ENCODE measurements around the gene ATP8B1.
"Not testable (repeated sequence)": the region's sequence is repeated elsewhere in the genome, so short reads cannot be mapped to it uniquely, and the experiment has no call there.

Gene ATP8B1

DNA sequence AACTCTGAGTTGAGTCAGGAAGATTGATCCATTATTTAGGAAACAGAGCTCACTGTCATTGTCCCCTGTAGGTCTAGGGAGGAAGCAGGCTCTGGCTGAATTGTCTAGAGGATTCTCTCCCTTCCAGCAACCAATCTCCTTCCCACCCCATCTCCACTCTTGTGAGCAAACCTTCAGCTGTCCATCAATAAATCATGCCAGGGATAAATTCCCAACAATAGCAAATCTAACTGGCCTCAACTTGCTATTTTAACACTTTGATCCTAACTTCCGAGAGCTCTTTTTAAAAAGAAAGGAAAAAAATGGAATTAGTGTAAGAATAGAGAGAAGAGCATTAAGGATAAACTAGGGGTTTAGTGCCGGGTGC, 53.5 kb downstream of the ATP8B1 start:
- no peak for TF ChIP-seq ZNF274 (IDR thresholded peaks at IDR 0.05; ENCODE audit: low read depth, low read length)
- no peak overlapping the region for H3K4me3 ChIP-seq (ENCODE audit: low read length)

DNA sequence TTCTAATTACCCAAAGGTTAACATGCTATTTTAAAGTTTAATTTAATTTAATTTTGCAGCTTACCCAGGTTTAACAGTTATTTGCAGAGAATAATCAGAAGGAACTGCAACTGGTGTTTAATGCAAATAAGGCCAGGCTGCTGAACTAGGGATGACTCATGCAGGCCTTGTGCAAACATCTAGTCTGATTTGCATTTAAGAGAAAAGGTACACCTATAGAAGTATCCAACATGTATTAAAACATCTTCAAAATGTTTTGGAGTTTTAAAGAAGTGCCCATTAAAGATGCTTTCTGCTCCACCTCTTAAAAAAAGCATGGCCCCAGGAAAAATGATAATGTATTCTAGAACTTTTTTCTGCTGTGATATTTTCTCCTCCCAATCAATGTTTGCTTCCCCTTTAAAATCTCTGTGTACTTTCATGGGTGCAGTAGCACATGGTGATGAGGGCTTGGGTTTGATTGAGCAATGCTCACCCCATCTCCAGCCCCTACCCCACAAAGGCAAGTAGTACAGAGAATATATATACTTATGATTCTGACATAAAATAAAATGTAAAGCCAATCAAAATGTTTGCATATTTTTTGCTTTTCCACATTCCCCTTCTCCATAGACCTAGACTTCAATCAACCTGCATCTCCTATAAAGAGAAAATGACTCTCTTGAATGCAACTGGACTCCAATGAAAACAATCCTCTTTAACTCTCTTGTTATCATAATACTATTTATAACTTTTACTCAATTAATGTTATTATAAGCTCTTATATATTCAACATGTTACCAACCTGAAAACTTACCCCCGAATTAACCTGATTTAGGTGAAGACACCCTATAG, 54.1 kb downstream of the ATP8B1 start:
- H3K4me3 ChIP-seq (ENCODE audit: low read length): no peak overlapping the region
- TF ChIP-seq ZNF274 (IDR thresholded peaks at IDR 0.05; ENCODE audit: low read depth, low read length): no peak

DNA sequence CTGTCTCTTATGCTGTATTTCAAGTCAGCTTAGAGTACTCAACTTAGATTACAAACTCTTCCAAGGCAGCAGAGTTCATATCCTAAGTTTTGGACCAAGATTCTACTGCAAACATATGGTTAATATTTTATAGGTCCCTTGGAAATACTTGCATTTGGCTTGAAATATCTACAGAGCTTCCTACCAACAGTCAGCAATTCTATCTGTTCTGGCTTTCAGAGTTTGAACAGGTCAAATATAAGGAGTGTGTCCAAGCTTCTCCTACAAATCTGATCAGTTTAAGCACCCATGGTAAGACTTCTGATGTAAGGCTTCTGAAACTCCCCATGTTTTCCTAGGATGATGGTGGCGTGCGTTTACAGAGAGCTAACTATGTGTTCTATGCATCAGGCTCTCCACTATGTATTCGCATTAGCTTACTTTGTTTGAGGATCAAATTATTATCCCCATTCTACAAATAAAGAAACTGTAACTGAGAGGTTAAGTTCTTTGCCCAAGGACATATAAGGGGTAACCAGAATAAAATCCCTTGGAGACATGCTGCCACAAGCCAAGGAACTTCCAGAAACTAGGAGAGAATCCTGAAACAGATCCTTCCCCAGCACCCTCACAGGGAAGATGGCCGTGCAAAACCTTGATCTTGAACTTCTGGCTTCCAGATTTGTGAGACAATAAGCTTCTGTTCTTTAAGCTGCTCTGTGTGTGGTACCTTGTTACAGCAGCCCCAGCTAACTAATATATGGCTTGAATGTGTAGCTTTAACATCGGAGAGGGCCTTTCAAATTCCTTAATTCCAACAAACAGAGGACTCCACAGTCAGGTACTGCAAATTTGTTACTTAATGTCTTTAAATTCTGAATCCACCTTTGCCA, 55.1 kb downstream of the ATP8B1 start:
- H3K4me3 ChIP-seq (ENCODE audit: low read length): no peak overlapping the region
- TF ChIP-seq ZNF274 (IDR thresholded peaks at IDR 0.05; ENCODE audit: low read depth, low read length): no peak

DNA sequence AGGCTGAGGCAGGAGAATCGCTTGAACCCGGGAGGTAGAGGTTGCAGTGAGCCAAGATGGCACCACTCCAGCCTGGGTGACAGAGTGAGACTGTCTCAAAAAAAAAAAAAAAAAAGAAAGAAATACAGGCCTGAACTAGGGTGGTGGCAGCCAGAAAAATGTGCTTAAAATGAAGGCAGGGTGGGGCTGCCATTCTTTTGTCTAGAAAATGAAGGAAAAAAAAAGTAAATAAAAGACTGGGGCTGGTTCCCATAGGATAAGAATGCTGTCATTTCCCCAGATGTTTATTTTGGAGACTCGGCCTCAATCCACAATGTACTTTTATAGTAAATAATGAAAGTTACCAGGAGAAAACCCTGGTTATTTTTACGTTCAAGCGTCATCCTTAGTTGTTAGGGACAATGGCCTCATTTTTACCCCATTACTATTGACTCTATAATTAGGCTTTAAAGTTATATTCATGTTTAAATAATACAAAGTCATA, 58.9 kb downstream of the ATP8B1 start:
- no peak overlapping the region for H3K4me3 ChIP-seq (ENCODE audit: low read length)
- TF ChIP-seq ZNF274 (IDR thresholded peaks at IDR 0.05; ENCODE audit: low read depth, low read length): no peak

DNA sequence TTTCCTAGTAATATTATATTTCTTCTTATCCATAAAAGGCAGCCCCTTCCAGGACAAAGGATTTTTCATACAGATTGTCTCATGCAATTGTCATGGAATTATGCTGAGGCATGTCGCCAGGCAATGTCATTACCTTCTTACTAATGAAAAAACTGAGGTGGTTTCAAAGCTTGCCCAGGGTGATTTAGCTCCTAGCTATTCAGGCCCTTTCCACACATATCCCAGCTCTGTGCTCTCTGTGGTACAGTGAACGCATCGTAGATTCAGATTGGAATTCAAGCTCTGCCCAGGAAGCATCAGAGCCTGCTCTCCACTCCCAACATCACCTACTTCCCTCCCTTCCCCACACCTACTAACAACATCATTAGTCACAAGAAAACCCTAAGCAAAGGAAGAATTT, 60.1 kb downstream of the ATP8B1 start:
- no peak for TF ChIP-seq ZNF274 (IDR thresholded peaks at IDR 0.05; ENCODE audit: low read depth, low read length)
- no peak overlapping the region for H3K4me3 ChIP-seq (ENCODE audit: low read length)

DNA sequence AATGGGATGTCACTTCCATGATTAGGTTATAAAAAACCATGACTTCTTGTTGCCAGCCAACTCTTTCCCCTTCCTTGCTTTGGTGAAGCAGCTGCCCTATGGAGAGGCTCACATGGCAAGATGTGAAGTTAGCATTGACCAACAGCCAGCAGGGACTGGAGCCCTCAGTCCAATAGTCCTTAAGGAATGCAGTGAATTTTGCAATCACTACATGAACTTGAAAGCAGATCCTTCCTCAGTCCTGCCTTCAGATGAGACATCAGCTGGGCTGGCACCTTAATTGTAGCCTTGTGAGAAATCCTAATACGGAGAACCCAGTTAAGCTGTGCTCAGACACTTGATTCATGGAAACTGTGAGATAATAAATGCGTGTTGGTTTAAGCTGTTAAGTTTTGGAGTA, 61.8 kb downstream of the ATP8B1 start:
- no peak overlapping the region for H3K4me3 ChIP-seq (ENCODE audit: low read length)
- TF ChIP-seq ZNF274 (IDR thresholded peaks at IDR 0.05; ENCODE audit: low read depth, low read length): no peak

DNA sequence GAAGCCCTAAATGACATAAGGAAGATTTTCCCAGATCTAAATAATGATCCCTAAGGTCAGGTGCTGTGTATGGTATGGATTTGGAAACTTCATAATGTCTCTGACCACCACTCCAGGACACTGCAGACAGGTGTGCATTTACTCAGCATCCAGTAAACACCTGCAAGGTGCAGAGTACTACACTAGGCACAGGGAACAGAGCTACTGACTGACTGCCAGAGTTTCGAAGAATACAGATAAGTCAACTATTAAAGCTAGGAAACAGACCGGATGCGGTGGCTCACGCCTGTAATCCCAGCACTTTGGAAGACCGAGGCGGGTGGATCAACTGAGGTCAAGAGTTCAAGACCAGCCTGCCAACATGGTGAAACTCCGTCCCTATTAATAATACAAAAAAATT, 65.0 kb downstream of the ATP8B1 start:
- no peak overlapping the region for H3K4me3 ChIP-seq (ENCODE audit: low read length)
- TF ChIP-seq ZNF274 (IDR thresholded peaks at IDR 0.05; ENCODE audit: low read depth, low read length): no peak

DNA sequence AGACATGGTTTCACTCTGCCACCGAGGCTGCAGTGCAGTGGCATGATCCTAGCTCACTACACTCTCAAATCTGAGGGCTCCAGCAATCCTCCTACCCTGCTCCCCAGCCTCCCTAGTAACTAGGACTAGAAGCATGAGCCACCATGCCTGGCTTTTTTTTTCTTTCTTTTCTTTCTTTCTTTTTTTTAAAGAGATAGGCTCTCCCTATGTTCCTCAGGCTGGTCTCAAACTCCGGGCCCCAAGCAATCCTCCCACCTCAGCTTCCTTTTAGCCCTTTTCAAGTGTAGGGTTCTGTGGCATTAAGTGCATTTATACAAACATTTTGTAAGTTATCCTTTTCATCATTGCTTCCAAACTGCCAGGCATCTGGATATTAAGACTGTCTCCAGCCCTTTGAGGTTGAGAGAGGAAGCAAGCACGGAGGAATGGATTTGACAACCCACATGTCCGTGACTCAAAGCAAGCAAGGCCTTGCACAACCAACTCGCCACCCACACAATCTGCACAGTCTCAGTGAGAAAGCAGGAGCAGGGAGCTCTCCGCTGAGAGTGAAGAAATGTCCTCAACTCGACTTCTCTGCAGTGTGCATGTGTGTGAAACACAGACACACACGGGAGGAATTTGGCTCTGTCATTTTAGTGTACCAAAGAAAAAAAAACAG, 65.6 kb downstream of the ATP8B1 start:
- H3K4me3 ChIP-seq (ENCODE audit: low read length): no peak overlapping the region
- TF ChIP-seq ZNF274 (IDR thresholded peaks at IDR 0.05; ENCODE audit: low read depth, low read length): no peak

DNA sequence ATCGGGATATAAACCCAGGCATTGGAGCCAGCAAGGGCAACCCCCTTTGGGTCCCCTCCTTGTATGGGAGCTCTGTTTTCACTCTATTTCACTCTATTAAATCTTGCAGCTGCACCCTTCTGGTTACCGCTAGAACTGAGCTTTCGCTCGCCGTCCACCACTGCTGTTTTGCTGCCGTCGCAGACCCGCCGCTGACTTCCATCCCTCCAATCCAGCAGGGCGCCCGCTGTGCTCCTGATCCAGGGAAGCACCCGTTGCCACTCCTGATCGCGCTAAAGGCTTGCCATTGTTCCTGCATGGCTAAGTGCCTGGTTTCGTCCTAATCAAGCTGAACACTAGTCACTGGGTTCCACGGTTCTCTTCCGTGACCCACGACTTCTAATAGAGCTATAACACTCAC, 68.1 kb downstream of the ATP8B1 start:
- not testable (repeated sequence) for H3K4me3 ChIP-seq (ENCODE audit: low read length)

DNA sequence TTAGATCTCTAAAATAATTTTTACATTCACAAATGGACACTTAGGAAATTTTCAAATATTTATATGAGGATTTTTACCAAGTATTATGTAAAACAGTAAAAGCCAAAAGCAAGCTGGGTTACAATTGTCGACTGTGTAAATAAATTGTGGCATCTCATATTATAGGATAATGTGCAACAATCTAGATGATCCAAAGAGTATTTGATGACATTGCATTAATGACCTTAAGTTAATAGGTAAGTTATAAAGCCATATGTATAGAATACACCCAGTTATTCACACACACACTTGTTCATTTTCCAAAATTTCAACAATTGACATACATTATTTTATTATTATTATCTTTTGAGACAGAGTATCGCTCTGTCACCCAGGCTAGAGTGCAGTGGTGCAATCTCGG, 69.3 kb downstream of the ATP8B1 start:
- H3K4me3 ChIP-seq (ENCODE audit: low read length): no peak overlapping the region
- no peak for TF ChIP-seq ZNF274 (IDR thresholded peaks at IDR 0.05; ENCODE audit: low read depth, low read length)

DNA sequence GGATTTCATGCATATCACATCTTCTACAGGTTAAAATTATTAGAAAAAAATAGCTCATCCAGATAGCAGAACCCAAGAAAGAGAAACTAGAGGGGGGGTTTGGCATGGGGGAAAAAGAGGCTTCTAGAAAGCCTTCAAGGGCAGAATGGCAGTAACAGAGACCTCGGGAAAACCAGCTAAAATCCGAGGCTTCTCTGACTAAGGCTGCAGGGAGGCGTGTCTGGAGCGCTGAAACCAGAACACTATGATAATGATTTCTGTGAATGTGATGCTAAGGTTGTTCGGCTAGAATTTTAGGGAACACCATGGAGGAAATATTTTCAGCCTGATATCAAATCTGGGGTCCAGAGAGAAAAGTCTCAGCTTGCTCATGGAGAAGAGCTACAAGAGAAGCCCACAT, 73.0 kb downstream of the ATP8B1 start:
- no peak overlapping the region for H3K4me3 ChIP-seq (ENCODE audit: low read length)
- no peak for TF ChIP-seq ZNF274 (IDR thresholded peaks at IDR 0.05; ENCODE audit: low read depth, low read length)

DNA sequence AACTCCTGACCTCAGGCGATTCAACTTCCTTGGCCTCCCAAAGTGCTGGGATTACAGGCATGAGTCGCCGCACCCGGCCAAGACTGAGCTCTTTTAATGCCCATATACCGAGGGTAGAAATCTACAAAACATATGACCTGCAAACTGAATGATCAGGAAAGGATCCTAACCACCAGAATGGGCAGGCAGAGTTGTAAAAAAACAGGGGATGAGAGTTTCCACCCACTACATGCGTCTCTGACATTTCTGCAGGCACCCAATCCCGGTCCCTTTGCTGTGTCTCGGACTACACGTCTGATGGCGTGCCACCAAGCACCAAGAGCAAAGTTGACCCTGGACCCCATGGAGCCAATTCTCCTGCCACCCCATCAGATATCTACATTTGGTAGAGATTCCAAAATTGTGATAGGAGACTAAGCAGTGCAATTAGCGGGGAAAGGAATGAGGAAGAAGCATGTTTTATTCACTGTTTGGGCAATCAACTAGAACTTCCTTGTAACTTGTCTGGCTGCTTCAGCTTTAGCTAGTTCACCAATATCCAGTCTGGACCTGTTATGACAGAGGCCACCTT, 74.1 kb downstream of the ATP8B1 start:
- no peak overlapping the region for H3K4me3 ChIP-seq (ENCODE audit: low read length)
- TF ChIP-seq ZNF274 (IDR thresholded peaks at IDR 0.05; ENCODE audit: low read depth, low read length): no peak

DNA sequence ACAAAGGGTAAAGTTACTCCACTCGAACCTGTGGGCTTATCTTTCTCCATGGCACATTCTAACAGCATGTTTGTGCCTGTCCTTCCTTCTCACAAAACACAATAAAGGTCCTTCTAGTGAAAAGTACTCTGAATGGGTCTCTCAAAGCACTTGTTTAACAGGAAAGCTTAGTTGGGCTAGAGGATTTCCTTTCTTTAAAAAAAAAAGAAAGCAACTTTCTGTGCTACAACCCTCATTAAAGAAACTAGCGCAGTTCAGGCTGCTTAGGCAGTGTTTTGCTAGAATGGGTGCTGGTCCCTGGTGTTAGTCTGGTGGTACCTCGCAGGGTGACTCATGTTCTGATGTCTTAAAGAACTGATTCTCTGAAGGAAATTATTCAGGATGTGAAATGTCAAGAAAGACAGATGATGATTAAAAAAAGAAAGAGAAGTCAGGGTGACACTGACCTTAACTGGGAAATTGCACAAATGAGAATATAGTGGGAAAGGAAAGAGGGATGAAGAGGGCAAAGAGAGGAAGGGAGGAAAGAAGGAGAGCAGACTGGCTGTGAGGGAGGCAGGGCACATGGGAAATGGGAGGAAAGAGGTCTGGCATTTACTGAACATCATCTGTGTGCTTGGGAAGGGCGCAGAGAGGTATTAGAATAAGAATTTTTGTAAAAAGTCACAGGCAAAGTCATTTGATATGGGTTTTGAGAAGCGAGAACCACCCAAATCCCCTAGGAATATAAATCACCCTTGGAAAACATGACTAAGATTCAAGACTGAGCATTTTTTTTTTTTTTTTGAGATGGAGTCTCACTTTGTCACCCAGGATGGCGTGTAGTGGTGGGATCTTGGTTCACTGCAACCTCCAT, 74.9 kb downstream of the ATP8B1 start:
- TF ChIP-seq ZNF274 (IDR thresholded peaks at IDR 0.05; ENCODE audit: low read depth, low read length): no peak
- no peak overlapping the region for H3K4me3 ChIP-seq (ENCODE audit: low read length)

DNA sequence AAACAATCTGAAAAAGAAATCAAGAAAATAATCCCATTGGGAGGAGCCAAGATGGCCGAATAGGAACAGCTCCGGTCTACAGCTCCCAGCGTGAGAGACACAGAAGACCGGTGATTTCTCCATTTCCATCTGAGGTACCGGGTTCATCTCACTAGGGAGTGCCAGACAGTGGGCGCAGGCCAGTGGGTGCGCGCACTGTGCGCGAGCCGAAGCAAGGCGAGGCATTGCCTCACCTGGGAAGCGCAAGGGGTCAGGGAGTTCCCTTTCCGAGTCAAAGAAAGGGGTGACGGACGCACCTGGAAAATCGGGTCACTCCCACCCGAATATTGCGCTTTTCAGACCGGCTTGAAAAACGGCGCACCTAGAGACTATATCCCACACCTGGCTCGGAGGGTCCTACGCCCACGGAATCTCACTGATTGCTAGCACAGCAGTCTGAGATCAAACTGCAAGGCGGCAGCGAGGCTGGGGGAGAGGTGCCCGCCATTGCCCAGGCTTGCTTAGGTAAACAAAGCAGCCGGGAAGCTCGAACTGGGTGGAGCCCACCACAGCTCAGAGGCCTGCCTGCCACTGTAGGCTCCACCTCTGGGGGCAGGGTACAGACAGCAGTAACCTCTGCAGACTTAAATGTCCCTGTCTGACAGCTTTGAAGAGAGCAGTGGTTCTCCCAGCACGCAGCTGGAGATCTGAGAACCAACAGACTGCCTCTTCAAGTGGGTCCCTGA, 83.7 kb downstream of the ATP8B1 start:
- H3K4me3 ChIP-seq (ENCODE audit: low read length): not testable (repeated sequence)

Data from GM08714 (cell line).